Nasal cavity respiratory epithelium epithelial cell of viscerocranial mucosa (primary cell): Measurements from ENCODE around the gene ZNF625. TPM values are rescaled to one million over a fixed set of nuclear protein-coding genes. Genes with fewer than 3 reads are reported as not detected.

Experiments used
- total RNA-seq: library from RNA; depleted of rRNA; stranded (reverse); fragments of >200 nt; gene quantifications from 2 replicates; pipeline ENCODE4 v1.2.3, GENCODE V29; 2014

The ZNF625 gene
- 4.8 and 10.3 TPM in 2 replicates for total RNA-seq

DNA sequence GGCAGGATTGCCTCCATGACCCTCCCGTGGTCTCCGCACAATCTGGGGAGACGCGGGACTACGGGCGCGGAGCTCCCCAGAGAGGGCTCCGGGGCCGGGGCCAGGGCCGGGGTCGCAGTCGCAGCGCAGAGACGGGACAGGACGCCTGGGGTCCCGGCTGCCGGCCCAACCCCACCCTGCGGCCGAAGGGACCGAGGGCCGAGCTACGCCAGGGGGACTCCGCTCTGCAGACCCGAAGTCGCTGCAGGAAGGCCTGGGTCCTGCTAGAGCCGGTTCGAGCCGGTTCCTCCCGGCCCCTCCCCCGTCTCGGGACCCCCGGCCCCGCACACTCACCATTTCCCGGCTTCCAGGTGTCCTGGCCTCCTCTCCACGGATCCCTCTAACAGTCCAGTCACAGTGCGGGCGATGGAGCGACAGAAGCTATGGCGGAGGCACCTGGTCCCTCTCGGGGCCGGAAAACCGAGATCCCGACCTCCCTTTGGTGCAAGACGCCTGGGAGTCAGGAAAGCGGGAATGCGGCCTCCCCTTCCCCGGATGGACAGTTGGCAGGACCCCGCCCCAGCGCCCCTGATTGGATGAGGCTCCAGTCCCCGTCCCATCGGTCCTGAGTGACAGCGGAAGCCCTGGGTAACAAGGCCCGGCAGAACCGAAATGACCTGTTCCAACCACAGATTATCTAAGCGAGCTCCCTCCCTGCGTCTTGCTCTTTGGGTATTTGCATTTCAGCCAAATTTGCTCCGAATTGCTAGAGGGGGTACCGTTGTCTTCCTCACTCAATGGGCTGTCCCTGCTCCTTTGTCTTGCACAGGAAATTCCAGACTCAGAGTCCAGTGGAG is at the start of gene ZNF625:
ZNF625 (minus strand) TSS at position 512 of the 836 bp plus-strand sequence; CDS start at position 336, 176 bp downstream.

DNA sequence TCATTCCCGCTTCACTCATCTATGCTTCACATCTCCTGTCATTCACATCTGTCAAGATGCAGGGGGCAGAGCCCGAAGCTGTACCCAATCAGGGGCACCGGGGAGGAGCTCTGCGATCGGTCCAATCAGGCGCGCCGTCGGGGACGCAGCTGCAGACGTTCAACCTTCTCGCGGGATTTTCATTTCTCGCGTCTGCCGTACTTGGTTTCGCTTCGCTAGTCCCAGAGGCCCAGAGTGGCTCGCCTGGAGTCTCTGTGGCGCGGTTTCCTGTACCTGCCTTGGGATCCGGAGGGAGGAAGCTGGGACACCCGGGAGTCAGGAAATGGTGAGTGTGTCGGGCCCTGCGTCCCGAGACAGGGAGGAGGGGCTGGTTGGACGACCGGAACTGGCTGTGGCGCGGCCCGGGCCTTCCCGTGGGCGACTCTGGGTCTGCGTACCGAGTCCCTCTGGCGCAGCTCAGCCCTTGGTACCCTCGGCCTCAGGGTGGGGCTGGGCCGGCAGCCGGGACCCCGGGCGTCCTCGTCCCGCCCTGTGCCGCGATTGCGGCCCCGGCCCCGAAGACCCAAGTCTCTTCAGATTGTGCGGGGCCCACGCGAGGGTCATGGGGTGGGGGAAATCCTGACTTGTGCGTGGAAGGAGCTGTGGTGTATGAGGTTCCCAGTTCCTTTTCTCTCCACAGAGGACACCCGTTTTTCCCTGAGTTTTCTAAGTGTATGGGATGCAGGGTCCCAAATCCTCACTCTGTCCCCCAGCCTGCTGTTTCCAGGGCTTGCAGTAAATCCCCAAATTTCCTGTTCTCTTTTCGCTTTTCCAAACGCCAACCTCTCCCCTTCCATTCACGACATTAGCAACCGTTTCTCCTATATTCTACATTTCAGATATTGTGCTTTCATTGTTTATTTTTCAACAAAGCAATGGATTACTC is 6.6 kb upstream of the ZNF625 start, which contains the start of gene ZNF136:
ZNF136 (plus strand) TSS at position 215 of the 925 bp plus-strand sequence; CDS start at position 323, 108 bp downstream.

DNA sequence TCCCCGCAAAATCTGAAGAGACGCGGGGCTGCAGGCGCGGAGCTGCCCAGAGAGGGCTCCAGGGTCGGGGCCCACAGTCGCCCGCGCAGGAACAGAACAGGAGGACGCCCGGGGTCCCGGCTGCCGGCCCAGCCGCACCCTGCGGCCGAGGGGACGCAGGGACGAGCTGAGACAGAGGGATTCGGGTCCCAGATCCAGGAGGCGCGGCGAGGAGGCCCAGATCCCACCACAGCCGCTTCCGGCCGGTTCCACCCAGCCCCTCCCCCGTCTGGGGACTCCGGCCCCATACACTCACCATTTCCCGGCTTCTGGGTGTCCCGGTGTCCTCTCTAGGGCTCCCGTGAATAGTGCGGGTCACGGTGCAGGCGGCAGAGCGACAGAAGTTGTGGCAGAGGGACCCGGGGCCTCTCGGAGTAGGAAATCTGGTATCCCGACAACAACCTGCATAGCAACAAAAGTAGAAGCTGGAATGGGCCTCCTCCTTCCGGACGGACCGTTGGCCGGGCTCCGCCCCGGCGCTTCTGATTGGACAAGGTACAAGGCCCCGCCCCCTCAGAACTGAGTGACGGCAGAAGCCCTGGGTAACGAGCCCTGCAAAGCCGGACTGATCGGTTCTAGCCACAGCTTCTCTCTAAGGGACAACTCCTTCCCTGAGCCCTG is 16.5 kb downstream of the ZNF625 start, which contains the start of gene ZNF20:
ZNF20 (minus strand) TSS at position 466 of the 660 bp plus-strand sequence; CDS start at position 298, 168 bp downstream.

Other genes starting within 250 kb of the ZNF625 start
- gene ZNF700, start 231.6 kb downstream of the ZNF625 start, total RNA-seq = 10.3 and 12.4 TPM in 2 replicates
- 0.68 and 1.9 TPM in 2 replicates for gene ZNF763, start 191.7 kb downstream of the ZNF625 start, total RNA-seq
- gene ZNF433, start 121.1 kb downstream of the ZNF625 start, total RNA-seq = 7.2 and 8.5 TPM in 2 replicates
- under 0.01 and 0.43 TPM in 2 replicates for gene ZNF878, start 103.8 kb downstream of the ZNF625 start, total RNA-seq
- 3.8 and 9.5 TPM in 2 replicates for gene ZNF844, start 92.0 kb downstream of the ZNF625 start, total RNA-seq
- 2.7 and 7.5 TPM in 2 replicates for gene ZNF20, start 16.4 kb downstream of the ZNF625 start, total RNA-seq
- 6.2 and 9.0 TPM in 2 replicates for gene ZNF136, start 6.4 kb upstream of the ZNF625 start, total RNA-seq
- gene ZNF44, start 138.1 kb upstream of the ZNF625 start, total RNA-seq = 9.6 and 11.8 TPM in 2 replicates
- gene ZNF563, start 176.9 kb upstream of the ZNF625 start, total RNA-seq = 3.8 and 5.1 TPM in 2 replicates
- 4.1 and 4.3 TPM in 2 replicates for gene ZNF442, start 208.9 kb upstream of the ZNF625 start, total RNA-seq
- 2.1 and 2.6 TPM in 2 replicates for gene ZNF799, start 244.5 kb upstream of the ZNF625 start, total RNA-seq